SU-DHL-6 (cell line): ENCODE results near the gene SAP30.

Experiments used
- H2AFZ ChIP-seq: fragments of 200-600 bp; sonication (generic); 2 replicates; pipeline ENCODE4 v1.6.1; 2014; ENCODE audit warnings: low read depth, mild to moderate bottlenecking, moderate library complexity, mixed read lengths, antibody characterized with exemption, low read length; ENCODE audit not compliant: severe bottlenecking
- H3F3A ChIP-seq: fragments of 200-600 bp; shearing (Covaris generic); 2 replicates; pipeline ENCODE4 v1.6.0; 2016; ENCODE audit warnings: antibody characterized with exemption, mild to moderate bottlenecking; ENCODE audit not compliant: insufficient read depth
- H3K27ac ChIP-seq: fragments of 200-600 bp; sonication (generic); 2 replicates; pipeline ENCODE4 v1.5.1; 2016; ENCODE audit warnings: low read depth, mild to moderate bottlenecking, low read length, moderate library complexity, mixed read lengths
- H3K27me3 ChIP-seq: fragments of 200-600 bp; sonication (generic), shearing (Covaris generic); 2 replicates; pipeline ENCODE4 v1.6.0; 2014; ENCODE audit warnings: mild to moderate bottlenecking, low read length
- H3K36me3 ChIP-seq: fragments of 200-600 bp; sonication (generic); 2 replicates; pipeline ENCODE4 v1.6.1; 2014; ENCODE audit warnings: mild to moderate bottlenecking, low read length, mixed read lengths
- H3K4me2 ChIP-seq: fragments of 300-600, 200-600 bp; shearing (Covaris generic), sonication (generic); 2 replicates; pipeline ENCODE4 v1.6.0; 2014; ENCODE audit warnings: low read length, low read depth, mild to moderate bottlenecking; ENCODE audit not compliant: poor library complexity, severe bottlenecking
- H3K4me3 ChIP-seq: fragments of 200-600 bp; sonication (generic); 2 replicates; pipeline ENCODE4 v1.5.1; 2014; ENCODE audit warnings: antibody characterized with exemption, low read length, mild to moderate bottlenecking, mixed read lengths; ENCODE audit not compliant: insufficient read depth, poor library complexity, severe bottlenecking
- H3K79me2 ChIP-seq: fragments of 200-600 bp; sonication (generic); 2 replicates; pipeline ENCODE4 v1.6.1; 2014; ENCODE audit warnings: mild to moderate bottlenecking, low read length, moderate library complexity; ENCODE audit not compliant: insufficient read depth
- H3K9ac ChIP-seq: fragments of 200-600 bp; sonication (generic); 2 replicates; pipeline ENCODE4 v1.7.0; 2014; ENCODE audit warnings: mild to moderate bottlenecking, low read length
- H3K9me2 ChIP-seq: fragments of 200-600 bp; sonication (generic); replicated peaks from 2 replicates; pipeline ENCODE4 v1.6.1; 2014; ENCODE audit warnings: low read length; ENCODE audit not compliant: insufficient read depth
- H3K9me3 ChIP-seq: fragments of 200-600 bp; sonication (generic); 2 replicates; pipeline ENCODE4 v1.6.1; 2014; ENCODE audit warnings: low read length, mixed read lengths; ENCODE audit not compliant: insufficient read depth
- H4K20me1 ChIP-seq: fragments of 200-600 bp; sonication (generic); 2 replicates; pipeline ENCODE4 v1.6.1; 2014; ENCODE audit warnings: low read depth, mild to moderate bottlenecking, antibody characterized with exemption, low read length, moderate library complexity, mixed read lengths
- EZH2phosphoT487 ChIP-seq: fragments of 200-600 bp; sonication (generic), shearing (Covaris generic); conservative IDR thresholded peaks from 2 replicates; pipeline ENCODE4 v1.6.1; 2018; ENCODE audit warnings: mild to moderate bottlenecking, antibody characterized with exemption, low read length, moderate library complexity, mixed read lengths
- TF ChIP-seq, protein P1 (sequence below): fragments of 200-600 bp; sonication (generic); IDR thresholded peaks from one replicate; pipeline ENCODE4 v1.5.1; 2017; ENCODE audit warnings: antibody characterized with exemption, mild to moderate bottlenecking, low read length, moderate library complexity; ENCODE audit not compliant: insufficient read depth, poor library complexity, severe bottlenecking

The SAP30 gene

DNA sequence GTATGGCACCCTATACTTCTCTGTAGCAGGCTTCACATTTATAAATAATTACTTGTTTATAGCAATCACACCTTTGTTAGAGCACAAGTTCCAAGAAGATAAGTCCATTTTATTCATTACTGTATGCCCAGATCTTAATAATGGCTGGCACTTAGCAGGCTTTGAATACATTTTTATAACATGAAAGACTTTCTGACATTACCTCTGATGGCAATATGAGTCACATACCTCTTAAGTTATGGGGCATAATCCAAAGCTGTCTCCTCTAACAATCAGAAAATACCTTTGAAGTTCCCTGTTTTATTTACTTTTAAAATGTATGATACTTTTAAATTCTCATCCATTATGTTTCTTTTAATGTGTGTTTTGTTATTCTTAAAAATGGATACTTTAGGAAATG, 16.0 kb downstream of the SAP30 start:
- H3K27ac ChIP-seq: no peak overlapping the region
- no peak overlapping the region for H3K4me2 ChIP-seq
- H3K9me3 ChIP-seq: no peaks in the 10 kb centered on the region
- H3K79me2 ChIP-seq: no peaks in the 10 kb centered on the region
- TF ChIP-seq, protein P1, sequence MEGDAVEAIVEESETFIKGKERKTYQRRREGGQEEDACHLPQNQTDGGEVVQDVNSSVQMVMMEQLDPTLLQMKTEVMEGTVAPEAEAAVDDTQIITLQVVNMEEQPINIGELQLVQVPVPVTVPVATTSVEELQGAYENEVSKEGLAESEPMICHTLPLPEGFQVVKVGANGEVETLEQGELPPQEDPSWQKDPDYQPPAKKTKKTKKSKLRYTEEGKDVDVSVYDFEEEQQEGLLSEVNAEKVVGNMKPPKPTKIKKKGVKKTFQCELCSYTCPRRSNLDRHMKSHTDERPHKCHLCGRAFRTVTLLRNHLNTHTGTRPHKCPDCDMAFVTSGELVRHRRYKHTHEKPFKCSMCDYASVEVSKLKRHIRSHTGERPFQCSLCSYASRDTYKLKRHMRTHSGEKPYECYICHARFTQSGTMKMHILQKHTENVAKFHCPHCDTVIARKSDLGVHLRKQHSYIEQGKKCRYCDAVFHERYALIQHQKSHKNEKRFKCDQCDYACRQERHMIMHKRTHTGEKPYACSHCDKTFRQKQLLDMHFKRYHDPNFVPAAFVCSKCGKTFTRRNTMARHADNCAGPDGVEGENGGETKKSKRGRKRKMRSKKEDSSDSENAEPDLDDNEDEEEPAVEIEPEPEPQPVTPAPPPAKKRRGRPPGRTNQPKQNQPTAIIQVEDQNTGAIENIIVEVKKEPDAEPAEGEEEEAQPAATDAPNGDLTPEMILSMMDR: no peak
- TF ChIP-seq EZH2phosphoT487: no peak
- peaks cover 8% of the 10 kb centered on the region; the same call in 1 of the 2 replicates for H3K36me3 ChIP-seq
- no peaks in the 10 kb centered on the region for H3F3A ChIP-seq
- H3K9ac ChIP-seq: no peak overlapping the region
- no peak overlapping the region for H2AFZ ChIP-seq
- H3K4me3 ChIP-seq: no peak overlapping the region
- no peaks in the 10 kb centered on the region for H3K9me2 ChIP-seq
- H3K27me3 ChIP-seq: no peaks in the 10 kb centered on the region
- no peaks in the 10 kb centered on the region for H4K20me1 ChIP-seq

GRCh38 chr4:173391701-173392100, 20.9 kb downstream of the SAP30 start:
- Histone ChIP-seq H3K27me3 (no peaks in the 10 kb centered on the region), H3K4me2 (no peak overlapping the region), H3K9me2 (no peaks in the 10 kb centered on the region), H3F3A (no peaks in the 10 kb centered on the region), H2AFZ (no peak overlapping the region), H3K9me3 (no peaks in the 10 kb centered on the region), H3K79me2 (no peaks in the 10 kb centered on the region), H3K4me3 (no peak overlapping the region), H3K27ac (no peak overlapping the region), H3K36me3 (no peaks in the 10 kb centered on the region; the same call in 1 of the 2 replicates), H3K9ac (no peak overlapping the region), H4K20me1 (no peaks in the 10 kb centered on the region)
- no peak for TF ChIP-seq EZH2phosphoT487
- TF ChIP-seq, protein P1: no peak

GRCh38 chr4:173397604-173398003, 26.9 kb downstream of the SAP30 start:
- no peak for TF ChIP-seq EZH2phosphoT487
- TF ChIP-seq, protein P1: no peak
- no peak overlapping the region for H2AFZ ChIP-seq
- no peaks in the 10 kb centered on the region for H3K9me3 ChIP-seq
- H3K79me2 ChIP-seq: no peaks in the 10 kb centered on the region
- H4K20me1 ChIP-seq: no peaks in the 10 kb centered on the region
- no peaks in the 10 kb centered on the region for H3K9me2 ChIP-seq
- no peaks in the 10 kb centered on the region for H3F3A ChIP-seq
- H3K27ac ChIP-seq: no peak overlapping the region
- no peaks in the 10 kb centered on the region for H3K27me3 ChIP-seq
- H3K36me3 ChIP-seq: no peaks in the 10 kb centered on the region; the same call in 1 of the 2 replicates
- no peak overlapping the region for H3K4me2 ChIP-seq
- no peak overlapping the region for H3K9ac ChIP-seq
- H3K4me3 ChIP-seq: no peak overlapping the region

GRCh38 chr4:173398220-173398619, 27.5 kb downstream of the SAP30 start:
- Histone ChIP-seq H3K4me2 (no peak overlapping the region), H3F3A (no peaks in the 10 kb centered on the region), H3K4me3 (no peak overlapping the region), H4K20me1 (no peaks in the 10 kb centered on the region), H3K9me2 (no peaks in the 10 kb centered on the region), H3K36me3 (no peaks in the 10 kb centered on the region; the same call in 1 of the 2 replicates), H3K79me2 (no peaks in the 10 kb centered on the region), H3K9me3 (no peaks in the 10 kb centered on the region), H3K27me3 (no peaks in the 10 kb centered on the region), H2AFZ (no peak overlapping the region), H3K27ac (no peak overlapping the region), H3K9ac (no peak overlapping the region)
- no peak for TF ChIP-seq EZH2phosphoT487
- TF ChIP-seq, protein P1: no peak
